Upper lobe of left lung (tissue), 4 donors: ENCODE data around the gene FOXD1.

ENCODE experiments used
- CTCF ChIP-seq, 6 experiments: fragments of 450-650 bp in 4 of 6; fragments of 200-600 bp in 2 of 6; sonication (generic) in 2 of 6; IDR thresholded peaks; one replicate each; pipeline ENCODE4 v1.5.1; 2016 to 2019; ENCODE audit warnings: antibody characterized with exemption in 6 of 6
- EP300 ChIP-seq, 4 donors: sonication (generic); formaldehyde crosslinking; IDR thresholded peaks; one replicate each; pipeline ENCODE4 v1.5.1; 2017; ENCODE audit warnings: antibody characterized with exemption in 4 of 4, control low read depth in 2 of 4
- POLR2AphosphoS5 ChIP-seq, 2 donors: sonication (generic); formaldehyde crosslinking; IDR thresholded peaks; one replicate each; pipeline ENCODE4 v1.5.1; 2017; ENCODE audit warnings: antibody characterized with exemption in 2 of 2

- no peak for TF ChIP-seq EP300 (IDR thresholded peaks at IDR 0.05)
- TF ChIP-seq CTCF (IDR thresholded peaks at IDR 0.05): no peak
- TF ChIP-seq POLR2AphosphoS5 (IDR thresholded peaks at IDR 0.05): no peak
Measured at GRCh38 chr5:73438645-73439470, 9.7 kb downstream of the FOXD1 start.
